HG02885 (cell line): ENCODE measurements around the gene LPAR1.
"Not testable (repeated sequence)": the region's sequence is repeated elsewhere in the genome, so short reads cannot be mapped to it uniquely, and the experiment has no call there.

ENCODE experiments used
- ATAC-seq: cut with Tn5 transposase; IDR thresholded peaks from one replicate; pipeline ENCODE4 v1.9.1; 2021; ENCODE audit warnings: mild to moderate bottlenecking; ENCODE audit not compliant: unreplicated experiment, poor library complexity

LPAR1 gene

GRCh38 chr9:110835404-110835803 lies 202.9 kb downstream of the LPAR1 start:
- ATAC-seq: no peak

GRCh38 chr9:110832926-110833325 lies 205.3 kb downstream of the LPAR1 start:
- ATAC-seq: no peak

- ATAC-seq: no peak
These were observed 207.8 kb downstream of the LPAR1 start for GRCh38 chr9:110830495-110830894.

DNA sequence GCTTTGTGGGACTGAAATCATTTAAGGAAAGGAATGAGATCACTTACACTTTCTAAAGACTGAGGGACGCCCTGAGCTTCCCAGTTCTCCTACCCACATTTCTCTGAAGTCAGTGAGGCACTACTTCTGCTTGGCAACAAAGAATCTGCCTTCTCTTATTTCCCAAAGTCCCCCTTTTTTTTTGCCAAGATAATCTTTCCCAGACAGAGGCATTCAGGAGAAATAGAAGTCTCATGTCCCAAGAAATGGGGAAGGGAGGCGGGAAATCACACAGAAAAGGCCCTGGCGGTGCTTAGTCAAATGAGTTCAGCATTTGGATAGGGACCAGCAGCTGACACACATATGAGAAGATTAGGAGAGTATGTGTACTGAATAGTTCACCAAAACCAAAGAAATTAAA lies 210.0 kb downstream of the LPAR1 start:
- ATAC-seq: no peak

DNA sequence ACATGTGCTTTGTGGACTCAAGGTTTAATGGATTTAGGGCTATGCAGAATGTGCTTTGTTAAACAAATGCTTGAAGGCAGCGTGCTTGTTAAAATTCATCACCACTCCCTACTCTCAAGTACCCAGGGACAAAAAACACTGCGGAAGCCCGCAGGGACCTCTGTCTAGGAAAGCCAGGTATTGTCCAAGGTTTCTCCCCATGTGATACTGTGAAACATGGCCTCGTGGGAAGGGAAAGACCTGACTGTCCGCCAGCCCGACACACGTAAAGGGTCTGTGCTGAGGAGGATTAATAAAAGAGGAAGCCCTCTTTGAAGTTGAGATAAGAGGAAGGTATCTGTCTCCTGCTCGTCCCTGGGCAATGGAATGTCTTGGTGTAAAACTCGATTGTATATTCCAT lies 211.9 kb downstream of the LPAR1 start:
- not testable (repeated sequence) for ATAC-seq

DNA sequence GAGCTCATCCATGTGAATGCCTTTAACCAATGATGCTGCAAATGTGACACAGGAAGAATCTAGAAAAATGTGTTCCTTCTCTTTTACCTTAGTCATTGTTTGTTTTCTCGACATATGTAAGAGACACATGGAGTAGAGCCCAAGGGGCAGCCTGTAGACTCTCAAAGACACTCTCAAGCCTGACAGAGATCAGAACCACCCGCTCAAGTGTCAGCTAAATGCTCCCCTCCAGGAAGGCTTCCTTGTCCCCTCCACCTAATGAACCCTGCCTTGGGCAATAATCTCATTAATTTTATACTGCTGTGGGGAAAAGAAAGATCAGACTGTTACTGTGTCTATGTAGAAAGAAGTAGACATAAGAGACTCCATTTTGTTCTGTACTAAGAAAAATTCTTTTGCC lies 212.3 kb downstream of the LPAR1 start:
- ATAC-seq: no peak

DNA sequence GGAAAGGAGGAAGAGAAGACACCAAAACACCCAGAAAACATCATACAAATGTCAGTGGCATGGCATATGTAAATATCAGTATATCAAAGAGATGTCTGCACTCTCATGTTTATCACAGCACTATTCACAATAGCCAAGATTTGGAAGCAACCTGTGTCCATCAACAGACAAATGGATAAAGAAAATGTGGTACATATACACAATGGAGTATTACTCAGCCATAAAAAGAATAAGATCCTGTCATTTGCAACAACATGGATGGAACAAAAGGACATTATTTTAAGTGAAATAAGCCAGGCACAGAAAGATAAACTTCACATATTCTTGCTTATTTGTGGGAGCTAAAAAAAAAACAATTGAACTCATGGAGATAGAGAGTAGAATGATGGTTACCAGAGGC lies 213.1 kb downstream of the LPAR1 start:
- not testable (repeated sequence) for ATAC-seq
